ENCODE data around the gene PROM2. TPM values are rescaled to one million over a fixed set of nuclear protein-coding genes. Genes with fewer than 3 reads are reported as not detected.

The PROM2 gene, protein sequence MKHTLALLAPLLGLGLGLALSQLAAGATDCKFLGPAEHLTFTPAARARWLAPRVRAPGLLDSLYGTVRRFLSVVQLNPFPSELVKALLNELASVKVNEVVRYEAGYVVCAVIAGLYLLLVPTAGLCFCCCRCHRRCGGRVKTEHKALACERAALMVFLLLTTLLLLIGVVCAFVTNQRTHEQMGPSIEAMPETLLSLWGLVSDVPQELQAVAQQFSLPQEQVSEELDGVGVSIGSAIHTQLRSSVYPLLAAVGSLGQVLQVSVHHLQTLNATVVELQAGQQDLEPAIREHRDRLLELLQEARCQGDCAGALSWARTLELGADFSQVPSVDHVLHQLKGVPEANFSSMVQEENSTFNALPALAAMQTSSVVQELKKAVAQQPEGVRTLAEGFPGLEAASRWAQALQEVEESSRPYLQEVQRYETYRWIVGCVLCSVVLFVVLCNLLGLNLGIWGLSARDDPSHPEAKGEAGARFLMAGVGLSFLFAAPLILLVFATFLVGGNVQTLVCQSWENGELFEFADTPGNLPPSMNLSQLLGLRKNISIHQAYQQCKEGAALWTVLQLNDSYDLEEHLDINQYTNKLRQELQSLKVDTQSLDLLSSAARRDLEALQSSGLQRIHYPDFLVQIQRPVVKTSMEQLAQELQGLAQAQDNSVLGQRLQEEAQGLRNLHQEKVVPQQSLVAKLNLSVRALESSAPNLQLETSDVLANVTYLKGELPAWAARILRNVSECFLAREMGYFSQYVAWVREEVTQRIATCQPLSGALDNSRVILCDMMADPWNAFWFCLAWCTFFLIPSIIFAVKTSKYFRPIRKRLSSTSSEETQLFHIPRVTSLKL
- under 0.01 TPM in 1 of 2 replicates, not detected in the other for total RNA-seq

DNA sequence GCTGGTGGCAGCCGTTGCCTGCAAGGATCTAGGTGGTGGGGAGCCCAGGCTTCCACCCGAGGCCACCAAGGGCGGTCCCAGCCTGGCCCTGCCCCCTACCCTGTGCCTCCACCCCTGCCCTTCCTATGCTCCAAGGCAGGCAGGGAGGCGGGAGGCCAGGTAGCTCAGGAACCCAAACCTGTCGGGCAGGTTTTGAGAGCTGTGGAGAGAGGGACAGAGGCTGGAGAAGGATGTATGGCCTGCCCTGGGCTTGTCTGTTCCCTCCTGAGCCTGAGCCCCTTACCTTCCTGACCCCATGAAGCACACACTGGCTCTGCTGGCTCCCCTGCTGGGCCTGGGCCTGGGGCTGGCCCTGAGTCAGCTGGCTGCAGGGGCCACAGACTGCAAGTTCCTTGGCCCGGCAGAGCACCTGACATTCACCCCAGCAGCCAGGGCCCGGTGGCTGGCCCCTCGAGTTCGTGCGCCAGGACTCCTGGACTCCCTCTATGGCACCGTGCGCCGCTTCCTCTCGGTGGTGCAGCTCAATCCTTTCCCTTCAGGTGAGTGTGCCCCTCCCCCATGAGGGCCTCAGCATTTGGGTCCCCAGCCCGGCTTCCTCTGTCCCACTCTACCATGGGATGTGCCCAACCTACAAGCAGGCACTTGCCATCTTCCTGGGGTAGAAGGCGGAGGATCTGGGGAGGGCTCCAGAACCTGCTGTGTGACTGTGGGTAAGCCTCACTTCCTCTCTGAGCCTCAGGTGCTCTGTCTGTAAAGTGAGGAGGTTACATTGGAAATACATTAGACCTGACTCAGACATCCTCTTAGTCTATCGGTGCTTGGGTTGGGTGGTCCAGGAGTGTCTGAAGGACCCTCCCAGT lies at the start of gene PROM2:
PROM2 (plus strand) TSS at position 159 of the 860 bp plus-strand sequence; CDS start at position 296, 137 bp downstream.

DNA sequence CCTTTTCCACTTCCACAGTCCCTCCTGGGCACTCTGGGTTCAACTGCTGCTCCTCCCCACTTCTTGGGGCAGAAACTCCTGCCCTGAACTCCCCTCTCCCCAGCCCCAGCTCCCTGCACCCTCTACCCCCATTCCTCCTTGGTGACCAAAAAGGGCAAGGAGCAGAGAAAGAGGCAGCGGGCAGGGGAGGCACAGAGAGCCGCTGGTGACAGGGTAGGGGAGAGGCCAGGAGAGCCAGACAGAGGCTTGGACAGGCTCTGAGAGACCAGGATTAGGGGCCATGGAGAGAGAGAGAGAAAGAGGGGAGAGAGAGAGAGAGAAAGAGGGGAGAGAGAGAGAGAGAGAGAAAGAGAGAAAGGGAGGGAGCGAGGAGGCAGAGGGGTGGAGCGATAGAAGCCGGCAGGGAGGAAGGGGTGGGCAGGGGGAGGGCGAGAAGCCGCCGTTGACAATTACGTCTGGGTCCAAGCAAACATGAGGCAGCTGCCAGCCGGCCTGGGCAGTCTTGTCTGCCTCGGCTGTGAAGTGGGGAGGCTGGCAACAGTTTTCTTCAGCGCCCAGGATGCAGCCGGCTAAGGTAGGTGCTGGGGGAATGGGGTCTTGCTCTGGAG lies 22.7 kb downstream of the PROM2 start, which contains the start of gene KCNIP3:
KCNIP3 (plus strand) TSS at position 468 of the 608 bp plus-strand sequence; CDS start at position 560, 92 bp downstream.

Other genes with a start within 250 kb of the PROM2 start
- not detected in 2 replicates for gene MAL, start 248.7 kb upstream of the PROM2 start, total RNA-seq
- gene MRPS5, start 152.6 kb upstream of the PROM2 start, total RNA-seq = 43.8 and 45.8 TPM in 2 replicates
- 1.3 and 10.1 TPM in 2 replicates for gene ZNF514, start 114.6 kb upstream of the PROM2 start, total RNA-seq
- gene ZNF2, start 108.6 kb upstream of the PROM2 start, total RNA-seq = 1.5 and 1.8 TPM in 2 replicates
- gene ZNF892, start 66.9 kb upstream of the PROM2 start, total RNA-seq = 2.5 and 2.6 TPM in 2 replicates
- 0.15 TPM in 1 of 2 replicates, not detected in the other for gene KCNIP3, start 22.9 kb downstream of the PROM2 start, total RNA-seq
- 16.7 and 24.8 TPM in 2 replicates for gene FAHD2A, start 128.3 kb downstream of the PROM2 start, total RNA-seq
- 0.27 TPM in 1 of 2 replicates, not detected in the other for gene TRIM43B, start 210.3 kb downstream of the PROM2 start, total RNA-seq

All from mammary microvascular endothelial cell (primary cell).